K562 (cell line): Measurements from ENCODE around the gene ODF2. TPM values are rescaled to one million over a fixed set of nuclear protein-coding genes. Genes with fewer than 3 reads are reported as not detected.

ENCODE experiments used
- ATAC-seq: fragments of 200-7000 bp; cut with Tn5 transposase; 3 replicates; pipeline ENCODE4 v1.9.1; 2020; ENCODE audit warnings: moderate library complexity
- BruUV-seq: library from RNA; stranded (reverse); fragments of 400-500 nt; replicated peaks from 2 replicates; lab custom pipeline; 2021; lab: Mats Ljungman, UMichigan
- CTCF ChIA-PET: fragments of 300-600 bp; formaldehyde crosslinking; extraction: SDS; loops from one replicate; lab custom pipeline; 2021; ENCODE audit warnings: low intra/inter-chr PET ratio; lab: Yijun Ruan, JAX
- POLR2A ChIA-PET: fragments of 300-600, 350-650 bp; sonication (Branson Sonifier 250); formaldehyde crosslinking; extraction: SDS; loops from one replicate; lab custom pipeline; 2021; ENCODE audit warnings: antibody characterized with exemption, inconsistent platforms; lab: Yijun Ruan, JAX
- DNase-seq, 4 experiments: peaks; one replicate each; pipeline versions ENCODE4 v3.0.0 to v3.0.0-alpha.2; 2011 to 2018; ENCODE audit warnings: low spot score in 3 of 4, mixed read lengths in 3 of 4; ENCODE audit errors: extremely low read depth in 1 of 4
- FAIRE-seq: peaks from 2 replicates; lab custom pipeline; 2011; peaks lifted over from hg19 to GRCh38; lab: Jason Lieb, UNC
- H2AFZ ChIP-seq: 2 replicates; pipeline ENCODE4 v1.6.0; 2011; ENCODE audit warnings: low read depth, low read length, control low read depth, inconsistent platforms
- H3K27ac ChIP-seq: fragments of 200-600 bp; 3 replicates; pipeline ENCODE4 v1.8.0; 2011; ENCODE audit warnings: low read depth, mild to moderate bottlenecking, control low read depth, inconsistent platforms, low read length, moderate library complexity, mixed read lengths; ENCODE audit errors: extremely low read depth
- H3K27me3 ChIP-seq, 2 experiments: fragments of 300-600 bp in 1 of 2; 2 replicates in 1 of 2; 3 replicates in 1 of 2; pipeline versions ENCODE4 v1.6.0 to v1.8.0; 2011; ENCODE audit warnings: inconsistent platforms in 2 of 2, low read length in 2 of 2, mild to moderate bottlenecking in 1 of 2, mixed read lengths in 1 of 2, moderate library complexity in 1 of 2; ENCODE audit not compliant: control insufficient read depth in 2 of 2, insufficient read depth in 2 of 2
- H3K36me3 ChIP-seq: fragments of 300-600 bp; 3 replicates; pipeline ENCODE4 v1.8.0; 2011; ENCODE audit warnings: mild to moderate bottlenecking, low read length, inconsistent platforms; ENCODE audit not compliant: control insufficient read depth, insufficient read depth
- H3K4me1 ChIP-seq, 2 experiments: fragments of 200-600 bp in 1 of 2; replicated peaks in 1 of 2; 2 replicates in 1 of 2; 3 replicates in 1 of 2; pipeline versions ENCODE4 v1.5.1 to v1.8.0; 2011; ENCODE audit warnings: inconsistent platforms in 2 of 2, low read length in 2 of 2, mild to moderate bottlenecking in 1 of 2, mixed read lengths in 1 of 2, moderate library complexity in 1 of 2; ENCODE audit not compliant: control insufficient read depth in 2 of 2, insufficient read depth in 2 of 2
- H3K4me2 ChIP-seq: 2 replicates; pipeline ENCODE4 v1.6.1; 2011; ENCODE audit warnings: low read length, control low read depth, inconsistent platforms, mixed read lengths; ENCODE audit not compliant: insufficient read depth
- H3K4me3 ChIP-seq: fragments of 200-600 bp; sonication (generic), shearing (Covaris generic); 2 replicates; pipeline ENCODE4 v1.5.1; 2016; ENCODE audit warnings: control low read depth, inconsistent platforms
- H3K79me2 ChIP-seq: fragments of 200-600 bp; 3 replicates; pipeline ENCODE4 v1.8.0; 2011; ENCODE audit warnings: low read length, inconsistent platforms; ENCODE audit not compliant: control insufficient read depth, insufficient read depth
- H3K9ac ChIP-seq, 2 experiments: 2 replicates each; pipeline versions ENCODE4 v1.6.0 to v1.6.1; 2011; ENCODE audit warnings: low read depth in 2 of 2, low read length in 2 of 2, control low read depth in 1 of 2, inconsistent platforms in 1 of 2, mild to moderate bottlenecking in 1 of 2, mixed read lengths in 1 of 2; ENCODE audit not compliant: insufficient read depth in 1 of 2
- H3K9me1 ChIP-seq: one replicate; pipeline ENCODE4 v1.6.0; 2011; ENCODE audit warnings: inconsistent platforms, mild to moderate bottlenecking, low read length, moderate library complexity; ENCODE audit not compliant: control insufficient read depth, insufficient read depth
- H3K9me3 ChIP-seq: replicated peaks from 2 replicates; pipeline ENCODE4 v1.5.1; 2011; ENCODE audit warnings: low read depth, low read length, inconsistent platforms; ENCODE audit not compliant: control insufficient read depth, insufficient read depth
- H4K20me1 ChIP-seq: replicated peaks from 2 replicates; pipeline ENCODE4 v1.6.1; 2011; ENCODE audit warnings: low read length, inconsistent platforms, mixed read lengths; ENCODE audit not compliant: control insufficient read depth, insufficient read depth
- RBM25 ChIP-seq: fragments of 200-400 bp; formaldehyde crosslinking; IDR thresholded peaks from 2 replicates; pipeline ENCODE4 v1.6.1; 2018; ENCODE audit warnings: low read length, low read depth, moderate library complexity; ENCODE audit not compliant: severe bottlenecking
- ZNF436 ChIP-seq: fragments of 250-450, 450-650 bp; sonication (Bioruptor Pico); formaldehyde crosslinking; IDR thresholded peaks from 2 replicates; pipeline ENCODE4 v1.7.0; 2020; ENCODE audit warnings: mild to moderate bottlenecking
- WGBS: fragments of 100-300 bp; shearing (Covaris generic); methylation state at CpG from one replicate; pipeline ENCODE4 v1.1.6; 2016; ENCODE audit warnings: low coverage, mixed read lengths; ENCODE audit not compliant: insufficient coverage; ENCODE audit errors: missing lambda C conversion rate; 5-methylcytosine and 5-hydroxymethylcytosine counted together
- in situ Hi-C: fragments of 300-500 bp; cut with MboI; formaldehyde crosslinking; loops from 4 replicates; pipeline ENCODE4 v1.15.0; 2018; ENCODE audit warnings: inconsistent platforms, mixed read lengths
- intact Hi-C: fragments of 100-400 bp; cut with micrococcal nuclease; formaldehyde crosslinking; loops from 2 replicates; pipeline ENCODE4 v1.14.2; 2022
- polyA plus RNA-seq, 8 experiments: library from polyadenylated mRNA; depleted of rRNA in 4 of 8; stranded (reverse) in 5 of 8; unstranded in 3 of 8; fragments of >200 nt; fragmentation: Nextera tagmentation in 2 of 8; fragmentation: Illumina TruSeq in 1 of 8; extraction: Ambion mirVana in 2 of 8; extraction: Trizol in 1 of 8; gene quantifications; 2 replicates each; pipeline versions ENCODE4 v1.2.1 to v1.2.3, GENCODE V29; 2011 to 2014; ENCODE audit warnings: inconsistent platforms in 1 of 8, missing spikeins in 1 of 8
- total RNA-seq, 7 experiments: library from RNA; depleted of rRNA in 6 of 7; stranded (reverse); fragments of >200 nt in 6 of 7; fragmentation: Illumina TruSeq in 2 of 7; extraction: Trizol in 2 of 7; gene quantifications; 2 replicates each; pipeline versions ENCODE4 v1.2.1 to v1.2.3, GENCODE V29; 2011 to 2021; ENCODE audit warnings: low replicate concordance in 1 of 7
- TF ChIP-seq, protein P1 (sequence below): sonication (generic); formaldehyde crosslinking; IDR thresholded peaks from 2 replicates; pipeline ENCODE4 v1.8.1; 2023; ENCODE audit warnings: mild to moderate bottlenecking, missing genetic modification reagents

The ODF2 gene
- total and polyA plus RNA-seq, 9 of the 15 experiments (the other 6 are each of a cell fraction or from before 2014, with no cell fraction given) = 16.5 to 83.2 (median 69.7) TPM

DNA sequence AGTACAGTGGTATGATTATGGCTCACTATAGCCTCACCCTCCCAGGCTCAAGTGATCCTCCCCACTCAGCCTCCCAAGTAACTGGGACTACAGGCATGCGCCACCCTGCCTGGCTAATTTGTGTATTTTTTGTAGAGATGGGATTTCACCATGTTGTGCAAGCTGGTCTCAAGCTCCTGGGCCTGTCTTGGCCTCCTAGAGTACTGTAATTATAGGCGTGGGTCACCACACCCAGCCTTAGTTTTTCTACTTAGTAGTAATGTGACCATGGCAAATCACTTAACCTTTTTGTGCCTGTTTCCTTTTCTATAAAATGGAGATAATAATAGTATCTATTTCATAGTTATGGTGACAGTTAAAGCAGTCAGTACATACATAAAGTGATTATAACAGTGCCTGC is 70.9 kb downstream of the ODF2 start (continued):
- TF ChIP-seq, protein P1, sequence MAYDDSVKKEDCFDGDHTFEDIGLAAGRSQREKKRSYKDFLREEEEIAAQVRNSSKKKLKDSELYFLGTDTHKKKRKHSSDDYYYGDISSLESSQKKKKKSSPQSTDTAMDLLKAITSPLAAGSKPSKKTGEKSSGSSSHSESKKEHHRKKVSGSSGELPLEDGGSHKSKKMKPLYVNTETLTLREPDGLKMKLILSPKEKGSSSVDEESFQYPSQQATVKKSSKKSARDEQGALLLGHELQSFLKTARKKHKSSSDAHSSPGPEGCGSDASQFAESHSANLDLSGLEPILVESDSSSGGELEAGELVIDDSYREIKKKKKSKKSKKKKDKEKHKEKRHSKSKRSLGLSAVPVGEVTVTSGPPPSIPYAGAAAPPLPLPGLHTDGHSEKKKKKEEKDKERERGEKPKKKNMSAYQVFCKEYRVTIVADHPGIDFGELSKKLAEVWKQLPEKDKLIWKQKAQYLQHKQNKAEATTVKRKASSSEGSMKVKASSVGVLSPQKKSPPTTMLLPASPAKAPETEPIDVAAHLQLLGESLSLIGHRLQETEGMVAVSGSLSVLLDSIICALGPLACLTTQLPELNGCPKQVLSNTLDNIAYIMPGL (CRISPR knock-in tag) = no peak

DNA sequence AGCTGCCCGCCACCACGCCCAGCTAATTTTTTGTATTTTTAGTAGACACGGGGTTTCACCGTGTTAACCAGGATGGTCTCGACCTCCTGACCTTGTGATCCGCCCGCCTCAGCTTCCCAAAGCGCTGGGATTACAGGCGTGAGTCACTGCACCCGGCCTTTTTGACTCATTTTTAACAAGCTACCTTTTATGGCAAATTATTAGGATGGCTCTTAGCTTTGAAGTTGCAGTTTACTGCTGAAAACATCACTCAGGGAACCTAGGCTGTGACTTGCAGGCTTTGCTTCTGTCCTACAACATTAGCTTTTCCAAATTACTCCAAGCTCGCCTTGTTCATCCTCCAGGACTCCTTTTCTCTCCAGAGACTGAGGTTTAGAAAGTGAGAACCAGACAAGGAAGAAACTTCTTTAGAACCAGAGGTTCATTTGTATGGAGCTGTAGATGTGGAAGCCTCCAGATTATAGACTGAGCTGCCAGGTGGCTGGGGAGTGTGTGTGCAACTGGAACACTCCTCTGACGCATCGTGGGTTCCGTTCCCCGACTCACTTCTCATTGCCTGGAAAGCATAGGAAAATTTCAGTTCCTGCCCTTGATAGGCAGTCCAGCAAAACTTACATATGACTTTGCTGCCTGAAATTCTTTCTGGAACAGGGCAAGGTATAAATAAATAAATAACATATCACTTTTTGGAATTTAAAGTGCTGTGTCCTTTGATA is 72.8 kb downstream of the ODF2 start:
- intact Hi-C loops = no loop called here
- peaks cover 66% of the 10 kb centered on the region for H3K36me3 ChIP-seq
- CTCF ChIA-PET = no interaction called here

More for the DNA sequence above, 72.8 kb downstream of the ODF2 start:
- Histone ChIP-seq H3K9ac (no peak overlapping the region; a peak in 1 of 4 replicates), H3K27ac (no peak overlapping the region), H3K4me1 (peaks cover 0 to under 1% of the 10 kb centered on the region in 2 experiments; a peak in 2 of 5 replicates), H3K4me2 (no peak overlapping the region), H3K9me1 (no peaks in the 10 kb centered on the region), H4K20me1 (no peaks in the 10 kb centered on the region), H3K27me3 (no peaks in the 10 kb centered on the region), H3K9me3 (no peaks in the 10 kb centered on the region), H3K4me3 (no peak overlapping the region), H2AFZ (no peak overlapping the region), H3K79me2 (no peaks in the 10 kb centered on the region)
- TF ChIP-seq ZNF436 (no peak), RBM25 (no peak)
- POLR2A ChIA-PET = interaction anchor here (0.6 to 2.6 kb wide), 5 partner anchors 9 to 250 kb away, joined by 3 to 6 read pairs (median 4); partner anchors contain the start of gene SPTAN1
- in situ Hi-C loops = no loop called here
- FAIRE-seq (no peak), DNase-seq (no peak), ATAC-seq (no peak)
- BruUV-seq = no TSS peak
- 90% methylated on average over 13 of the region's 15 CpGs for WGBS
